SK-N-MC (cell line): ENCODE results near the gene SLC6A19.

Experiments used
- EZH2 ChIP-seq: fragments of 200-600 bp; sonication (generic); IDR thresholded peaks from one replicate; pipeline ENCODE4 v1.6.1; 2017; ENCODE audit warnings: antibody characterized with exemption
- POLR2AphosphoS5 ChIP-seq: IDR thresholded peaks from 2 replicates; pipeline ENCODE4 v1.6.1; 2012; ENCODE audit warnings: mild to moderate bottlenecking, low read depth, low read length, borderline replicate concordance

GRCh38 chr5:1219768-1220100 lies 18.3 kb downstream of the SLC6A19 start:
- TF ChIP-seq POLR2AphosphoS5 (no peak), EZH2 (no peak)
